Keratinocyte (primary cell): ENCODE data around the gene EXD3. TPM values are rescaled to one million over a fixed set of nuclear protein-coding genes. Genes with fewer than 3 reads are reported as not detected.

Source experiments
- DNase-seq: peaks from one replicate; pipeline ENCODE4 v3.0.0-alpha.2; 2011; ENCODE audit warnings: low read depth, missing footprints, low spot score
- FAIRE-seq: peaks from 2 replicates; lab custom pipeline; 2011; peaks lifted over from hg19 to GRCh38; lab: Jason Lieb, UNC
- H2AFZ ChIP-seq: 2 replicates; pipeline ENCODE4 v1.6.0; 2012; ENCODE audit warnings: low read length, control low read depth, inconsistent platforms; ENCODE audit not compliant: control insufficient read depth
- H3K27ac ChIP-seq: 2 replicates; pipeline ENCODE4 v1.5.1; 2011; ENCODE audit warnings: low read length; ENCODE audit not compliant: control insufficient read depth, insufficient read depth
- H3K27me3 ChIP-seq: 3 replicates; pipeline ENCODE4 v1.6.0; 2011; ENCODE audit warnings: low read length; ENCODE audit not compliant: control insufficient read depth, insufficient read depth; ENCODE audit errors: extremely low read depth
- H3K36me3 ChIP-seq, 2 experiments: 2 replicates in 1 of 2; 3 replicates in 1 of 2; pipeline ENCODE4 v1.5.1; 2011; ENCODE audit warnings: low read length in 2 of 2, mild to moderate bottlenecking in 1 of 2; ENCODE audit not compliant: control insufficient read depth in 2 of 2, insufficient read depth in 2 of 2; ENCODE audit errors: extremely low read depth in 1 of 2
- H3K4me1 ChIP-seq: 3 replicates; pipeline ENCODE4 v1.5.1; 2011; ENCODE audit warnings: low read length; ENCODE audit not compliant: control insufficient read depth, insufficient read depth; ENCODE audit errors: extremely low read depth
- H3K4me2 ChIP-seq: 3 replicates; pipeline ENCODE4 v1.6.0; 2011; ENCODE audit warnings: low read depth, low read length; ENCODE audit not compliant: control insufficient read depth, insufficient read depth; ENCODE audit errors: extremely low read depth
- H3K4me3 ChIP-seq, 3 experiments: fragments of 200-600 bp in 1 of 3; sonication (generic) in 1 of 3; 2 replicates in 2 of 3; 3 replicates in 1 of 3; pipeline ENCODE4 v1.5.1; 2011 to 2016; ENCODE audit warnings: low read length in 3 of 3, mild to moderate bottlenecking in 3 of 3, control low read depth in 2 of 3, inconsistent platforms in 1 of 3, low read depth in 1 of 3, mixed read lengths in 1 of 3, mixed run types in 1 of 3, moderate library complexity in 1 of 3; ENCODE audit not compliant: control insufficient read depth in 2 of 3, insufficient read depth in 2 of 3; ENCODE audit errors: extremely low read depth in 1 of 3
- H3K79me2 ChIP-seq: 2 replicates; pipeline ENCODE4 v1.6.0; 2012; ENCODE audit warnings: low read length; ENCODE audit not compliant: control insufficient read depth, insufficient read depth
- H3K9ac ChIP-seq: 3 replicates; pipeline ENCODE4 v1.6.0; 2011; ENCODE audit warnings: low read length; ENCODE audit not compliant: control insufficient read depth, insufficient read depth; ENCODE audit errors: extremely low read depth
- H3K9me1 ChIP-seq: 3 replicates; pipeline ENCODE4 v1.6.0; 2011; ENCODE audit warnings: low read length; ENCODE audit not compliant: control insufficient read depth, insufficient read depth; ENCODE audit errors: extremely low read depth
- H3K9me3 ChIP-seq: 2 replicates; pipeline ENCODE4 v1.5.1; 2012; ENCODE audit warnings: low read depth, low read length; ENCODE audit not compliant: control insufficient read depth
- H4K20me1 ChIP-seq: 3 replicates; pipeline ENCODE4 v1.6.0; 2011; ENCODE audit warnings: low read length; ENCODE audit not compliant: control insufficient read depth, insufficient read depth; ENCODE audit errors: extremely low read depth
- CTCF ChIP-seq, 3 experiments: IDR thresholded peaks in 1 of 3; conservative IDR thresholded peaks in 1 of 3; optimal IDR thresholded peaks in 1 of 3; 2 replicates in 2 of 3; 3 replicates in 1 of 3; pipeline versions ENCODE3 to v1.5.1; 2011; ENCODE audit warnings: low read length in 3 of 3, mild to moderate bottlenecking in 3 of 3, moderate library complexity in 2 of 3, control low read depth in 1 of 3, inconsistent platforms in 1 of 3; ENCODE audit not compliant: insufficient read depth in 2 of 3; ENCODE audit errors: extremely low read depth in 1 of 3
- EZH2 ChIP-seq: IDR thresholded peaks from one replicate; pipeline ENCODE4 v1.6.1; 2012; ENCODE audit warnings: inconsistent platforms, mild to moderate bottlenecking, low read length, moderate library complexity
- dilution Hi-C: fragments of 300-500 bp; cut with MboI; formaldehyde crosslinking; loops from one replicate; pipeline ENCODE4 v1.7.0; 2020; ENCODE audit warnings: low sequenced_read_pairs; ENCODE audit not compliant: extremely low pct_ligation_motif_present
- polyA plus RNA-seq, 5 experiments: library from polyadenylated mRNA; depleted of rRNA in 3 of 5; stranded (reverse) in 3 of 5; stranded (forward) in 1 of 5; unstranded in 1 of 5; fragments of >200 nt; gene quantifications; 1 replicate in 1 of 5; 2 replicates in 3 of 5; 3 replicates in 1 of 5; pipeline versions ENCODE4 v1.2.1 to v1.2.3, GENCODE V29; 2011 to 2012; ENCODE audit warnings: missing spikeins in 2 of 5, low read depth in 1 of 5, low replicate concordance in 1 of 5

EXD3 gene
- polyA plus RNA-seq, 1 donor (not counting 4 experiments of a cell fraction or from before 2014, with no cell fraction given) = 1.5 TPM

GRCh38 chr9:137317021-137317717, 105.8 kb downstream of the EXD3 start:
- H3K9ac ChIP-seq = no peak overlapping the region
- H3K4me3 ChIP-seq = no peak overlapping the region
- H3K4me2 ChIP-seq = no peak overlapping the region
- H3K36me3 ChIP-seq = no peaks in the 10 kb centered on the region
- H3K27ac ChIP-seq = no peak overlapping the region
- no peaks in the 10 kb centered on the region for H3K9me3 ChIP-seq
- no peak for FAIRE-seq
- DNase-seq = no peak
- peaks cover 21% of the 10 kb centered on the region for H3K27me3 ChIP-seq
- peaks cover 3% of the 10 kb centered on the region for H3K4me1 ChIP-seq
- no peaks in the 10 kb centered on the region for H4K20me1 ChIP-seq
- H3K79me2 ChIP-seq = no peaks in the 10 kb centered on the region
- dilution Hi-C loops = no loop called here
- TF ChIP-seq CTCF (optimal IDR thresholded peaks at IDR 0.05 in 1 of 3, IDR thresholded peaks at IDR 0.05 in 1 of 3, conservative IDR thresholded peaks at IDR 0.05 in 1 of 3; ENCODE audit: extremely low read depth in 1 of 3, insufficient read depth in 2 of 3, low read length in 3 of 3) (no peak), EZH2 (no peak)
- no peak overlapping the region for H2AFZ ChIP-seq
- H3K9me1 ChIP-seq = no peaks in the 10 kb centered on the region

- peaks cover 21% of the 10 kb centered on the region for H3K27me3 ChIP-seq
- H3K27ac ChIP-seq = no peak overlapping the region
- no peaks in the 10 kb centered on the region for H3K36me3 ChIP-seq
- no peaks in the 10 kb centered on the region for H3K9me1 ChIP-seq
- no peaks in the 10 kb centered on the region for H3K9me3 ChIP-seq
- no peak for TF ChIP-seq EZH2
- TF ChIP-seq CTCF (optimal IDR thresholded peaks at IDR 0.05 in 1 of 3, IDR thresholded peaks at IDR 0.05 in 1 of 3, conservative IDR thresholded peaks at IDR 0.05 in 1 of 3; ENCODE audit: extremely low read depth in 1 of 3, insufficient read depth in 2 of 3, low read length in 3 of 3) = no peak
- H3K4me2 ChIP-seq = no peak overlapping the region
- H3K79me2 ChIP-seq = no peaks in the 10 kb centered on the region
- no peak for DNase-seq
- H3K4me3 ChIP-seq = no peak overlapping the region
- dilution Hi-C loops = no loop called here
- FAIRE-seq = no peak
- H3K9ac ChIP-seq = no peak overlapping the region
- H2AFZ ChIP-seq = no peak overlapping the region
- H3K4me1 ChIP-seq = peaks cover 10% of the 10 kb centered on the region
- no peaks in the 10 kb centered on the region for H4K20me1 ChIP-seq
These were observed 106.7 kb downstream of the EXD3 start for GRCh38 chr9:137316012-137316981.
